ENCODE measurements around the gene POU2F2.

DNA sequence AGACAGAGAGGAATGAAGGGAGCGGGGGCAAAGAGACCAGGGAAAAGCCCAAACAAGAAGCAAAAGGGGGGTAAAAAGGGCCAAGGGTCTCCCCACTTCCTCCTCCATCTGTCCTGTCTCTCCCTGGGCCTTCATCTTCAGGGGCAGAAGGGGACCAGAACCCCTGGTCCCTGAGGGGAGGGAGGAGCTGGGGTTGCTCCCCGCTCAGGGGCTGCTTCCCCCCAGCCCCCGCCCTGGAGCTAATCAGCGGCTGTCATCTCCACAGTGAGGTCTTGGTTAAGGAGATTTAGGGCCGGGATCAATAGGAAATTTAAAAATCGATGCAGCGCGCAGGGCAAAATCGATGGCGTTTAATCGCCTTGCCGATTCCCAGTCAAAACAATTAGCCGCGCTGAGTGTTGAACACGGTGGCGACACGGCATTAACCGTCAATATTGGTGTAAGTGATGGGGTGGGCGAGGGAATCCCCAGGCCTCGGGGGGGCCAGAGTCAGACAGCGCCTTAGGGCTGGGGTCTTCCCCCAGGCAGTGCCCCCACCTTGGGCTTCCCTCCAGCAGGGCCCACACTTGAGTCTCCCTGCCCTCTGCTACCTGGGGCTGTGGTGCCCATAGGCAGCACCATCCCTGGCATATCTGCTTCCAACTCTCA, 29.5 kb upstream of the POU2F2 start:
- TF ChIP-seq, protein P1, sequence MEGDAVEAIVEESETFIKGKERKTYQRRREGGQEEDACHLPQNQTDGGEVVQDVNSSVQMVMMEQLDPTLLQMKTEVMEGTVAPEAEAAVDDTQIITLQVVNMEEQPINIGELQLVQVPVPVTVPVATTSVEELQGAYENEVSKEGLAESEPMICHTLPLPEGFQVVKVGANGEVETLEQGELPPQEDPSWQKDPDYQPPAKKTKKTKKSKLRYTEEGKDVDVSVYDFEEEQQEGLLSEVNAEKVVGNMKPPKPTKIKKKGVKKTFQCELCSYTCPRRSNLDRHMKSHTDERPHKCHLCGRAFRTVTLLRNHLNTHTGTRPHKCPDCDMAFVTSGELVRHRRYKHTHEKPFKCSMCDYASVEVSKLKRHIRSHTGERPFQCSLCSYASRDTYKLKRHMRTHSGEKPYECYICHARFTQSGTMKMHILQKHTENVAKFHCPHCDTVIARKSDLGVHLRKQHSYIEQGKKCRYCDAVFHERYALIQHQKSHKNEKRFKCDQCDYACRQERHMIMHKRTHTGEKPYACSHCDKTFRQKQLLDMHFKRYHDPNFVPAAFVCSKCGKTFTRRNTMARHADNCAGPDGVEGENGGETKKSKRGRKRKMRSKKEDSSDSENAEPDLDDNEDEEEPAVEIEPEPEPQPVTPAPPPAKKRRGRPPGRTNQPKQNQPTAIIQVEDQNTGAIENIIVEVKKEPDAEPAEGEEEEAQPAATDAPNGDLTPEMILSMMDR (IDR thresholded peaks at IDR 0.05 in 8 of 11, conservative IDR thresholded peaks at IDR 0.05 in 3 of 11): no peak
- no peak for TF ChIP-seq POLR2A (IDR thresholded peaks at IDR 0.05)
- TF ChIP-seq POLR2AphosphoS5 (IDR thresholded peaks at IDR 0.05): no peak
